ENCODE measurements around the gene CD83. TPM values are rescaled to one million over a fixed set of nuclear protein-coding genes. Genes with fewer than 3 reads are reported as not detected.

Gene CD83, protein sequence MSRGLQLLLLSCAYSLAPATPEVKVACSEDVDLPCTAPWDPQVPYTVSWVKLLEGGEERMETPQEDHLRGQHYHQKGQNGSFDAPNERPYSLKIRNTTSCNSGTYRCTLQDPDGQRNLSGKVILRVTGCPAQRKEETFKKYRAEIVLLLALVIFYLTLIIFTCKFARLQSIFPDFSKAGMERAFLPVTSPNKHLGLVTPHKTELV
- polyA plus RNA-seq (2.2 to 3.8 TPM (median 3.4 TPM) in 3 replicates), polyA minus RNA-seq (1.4 to 2.0 TPM (median 1.5 TPM) in 3 replicates)
- polyA plus RNA-seq (2011; ENCODE audit: low read depth): 0.52 TPM
- 1.9 and 2.5 TPM in 2 replicates for polyA plus RNA-seq (2011; cell fraction: cytosol; rRNA removed)
- polyA plus RNA-seq (2011; cell fraction: nucleus; rRNA removed): 2.3 TPM in 2 replicates
- 1.5 and 3.8 TPM in 2 replicates for polyA plus RNA-seq (2012; ENCODE audit: low replicate concordance)
- polyA minus RNA-seq (2011; cell fraction: cytosol; rRNA and poly(A)+ RNA removed): 0.77 TPM
- 0.74 and 0.93 TPM in 2 replicates for polyA minus RNA-seq (2011; cell fraction: nucleus; rRNA and poly(A)+ RNA removed)

DNA sequence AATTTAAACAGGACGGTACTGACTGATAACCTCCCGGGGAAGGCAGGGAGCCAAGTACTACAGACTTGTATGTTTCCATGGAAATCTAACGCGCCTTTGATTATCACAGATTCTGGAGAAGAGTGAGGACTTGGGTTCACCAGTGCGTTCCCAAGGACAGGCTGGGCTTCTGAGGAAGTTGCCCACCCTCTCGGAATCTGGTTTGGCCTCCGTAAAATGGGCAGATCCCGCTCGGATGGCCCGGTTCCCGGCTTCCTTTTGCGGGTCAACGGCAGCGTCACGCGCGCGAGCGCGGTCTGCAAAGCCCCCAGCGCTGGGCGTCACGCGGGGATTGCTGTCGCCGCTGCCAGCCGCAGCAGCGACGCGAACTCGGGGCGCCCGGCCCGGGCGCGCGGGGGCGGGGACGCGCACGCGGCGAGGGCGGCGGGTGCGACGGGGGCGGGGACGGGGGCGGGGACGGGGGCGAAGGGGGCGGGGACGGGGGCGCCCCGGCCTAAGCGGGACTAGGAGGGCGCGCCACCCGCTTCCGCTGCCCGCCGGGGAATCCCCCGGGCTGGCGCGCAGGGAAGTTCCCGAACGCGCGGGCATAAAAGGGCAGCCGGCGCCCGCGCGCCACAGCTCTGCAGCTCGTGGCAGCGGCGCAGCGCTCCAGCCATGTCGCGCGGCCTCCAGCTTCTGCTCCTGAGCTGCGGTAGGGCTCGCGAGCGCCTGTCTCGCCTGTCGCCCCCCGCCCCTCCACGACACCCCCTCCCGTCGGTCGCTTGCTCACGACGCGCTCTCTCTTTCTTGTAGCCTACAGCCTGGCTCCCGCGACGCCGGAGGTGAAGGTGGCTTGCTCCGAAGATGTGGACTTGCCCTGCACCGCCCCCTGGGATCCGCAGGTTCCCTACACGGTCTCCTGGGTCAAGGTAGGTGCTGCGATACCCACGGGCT, at the start of gene CD83:
Gene CD83, plus strand, starts transcription at position 615 of the 933 bp plus-strand sequence. Its CDS starts 40 bp downstream, at position 655.
- H3K9me1 ChIP-seq (ENCODE audit: control insufficient read depth, extremely low read depth, insufficient read depth, low read length): no peaks in the 10 kb centered on the region
- H3K79me2 ChIP-seq (ENCODE audit: control insufficient read depth, insufficient read depth, low read length): no peaks in the 10 kb centered on the region
- H3K9me3 ChIP-seq (ENCODE audit: control insufficient read depth, low read depth, low read length): no peaks in the 10 kb centered on the region
- H3K27ac ChIP-seq (ENCODE audit: control insufficient read depth, insufficient read depth, low read length): peak within 1 kb of the TSS; percentile 28
- peak within 1 kb of the TSS; percentile 91 for H3K4me2 ChIP-seq (ENCODE audit: control insufficient read depth, extremely low read depth, insufficient read depth, low read depth, low read length)
- H3K36me3 ChIP-seq (ENCODE audit: control insufficient read depth in 2 of 2, extremely low read depth in 1 of 2, insufficient read depth in 2 of 2, low read length in 2 of 2): no peaks in the 10 kb centered on the region
- no peaks in the 10 kb centered on the region for H4K20me1 ChIP-seq (ENCODE audit: control insufficient read depth, extremely low read depth, insufficient read depth, low read length)
- peak within 1 kb of the TSS; percentile 98 for H2AFZ ChIP-seq (ENCODE audit: control insufficient read depth, low read length)
- H3K27me3 ChIP-seq (ENCODE audit: control insufficient read depth, extremely low read depth, insufficient read depth, low read length): no peaks in the 10 kb centered on the region
- DNase-seq (ENCODE audit: low read depth, low spot score): no peak
- peak within 1 kb of the TSS; percentile 84 for H3K9ac ChIP-seq (ENCODE audit: control insufficient read depth, extremely low read depth, insufficient read depth, low read length)
- dilution Hi-C loops (cut with MboI; ENCODE audit: extremely low pct_ligation_motif_present, low sequenced_read_pairs): no loop called here
- TF ChIP-seq, protein P1, sequence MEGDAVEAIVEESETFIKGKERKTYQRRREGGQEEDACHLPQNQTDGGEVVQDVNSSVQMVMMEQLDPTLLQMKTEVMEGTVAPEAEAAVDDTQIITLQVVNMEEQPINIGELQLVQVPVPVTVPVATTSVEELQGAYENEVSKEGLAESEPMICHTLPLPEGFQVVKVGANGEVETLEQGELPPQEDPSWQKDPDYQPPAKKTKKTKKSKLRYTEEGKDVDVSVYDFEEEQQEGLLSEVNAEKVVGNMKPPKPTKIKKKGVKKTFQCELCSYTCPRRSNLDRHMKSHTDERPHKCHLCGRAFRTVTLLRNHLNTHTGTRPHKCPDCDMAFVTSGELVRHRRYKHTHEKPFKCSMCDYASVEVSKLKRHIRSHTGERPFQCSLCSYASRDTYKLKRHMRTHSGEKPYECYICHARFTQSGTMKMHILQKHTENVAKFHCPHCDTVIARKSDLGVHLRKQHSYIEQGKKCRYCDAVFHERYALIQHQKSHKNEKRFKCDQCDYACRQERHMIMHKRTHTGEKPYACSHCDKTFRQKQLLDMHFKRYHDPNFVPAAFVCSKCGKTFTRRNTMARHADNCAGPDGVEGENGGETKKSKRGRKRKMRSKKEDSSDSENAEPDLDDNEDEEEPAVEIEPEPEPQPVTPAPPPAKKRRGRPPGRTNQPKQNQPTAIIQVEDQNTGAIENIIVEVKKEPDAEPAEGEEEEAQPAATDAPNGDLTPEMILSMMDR (optimal IDR thresholded peaks at IDR 0.05 in 1 of 3, IDR thresholded peaks at IDR 0.05 in 1 of 3, conservative IDR thresholded peaks at IDR 0.05 in 1 of 3; ENCODE audit: extremely low read depth in 1 of 3, insufficient read depth in 2 of 3, low read length in 3 of 3): peak in 1 of 3 experiments; percentile 42
- TF ChIP-seq EZH2 (IDR thresholded peaks at IDR 0.05; ENCODE audit: low read length): no peak
- peak within 1 kb of the TSS; percentile 58 to 80 (median 76) for H3K4me3 ChIP-seq (ENCODE audit: control insufficient read depth in 2 of 3, extremely low read depth in 1 of 3, insufficient read depth in 2 of 3, low read depth in 1 of 3, low read length in 3 of 3)
- H3K4me1 ChIP-seq (ENCODE audit: control insufficient read depth, extremely low read depth, insufficient read depth, low read length): peaks cover 2% of the 10 kb centered on the region
- no peak for FAIRE-seq

DNA sequence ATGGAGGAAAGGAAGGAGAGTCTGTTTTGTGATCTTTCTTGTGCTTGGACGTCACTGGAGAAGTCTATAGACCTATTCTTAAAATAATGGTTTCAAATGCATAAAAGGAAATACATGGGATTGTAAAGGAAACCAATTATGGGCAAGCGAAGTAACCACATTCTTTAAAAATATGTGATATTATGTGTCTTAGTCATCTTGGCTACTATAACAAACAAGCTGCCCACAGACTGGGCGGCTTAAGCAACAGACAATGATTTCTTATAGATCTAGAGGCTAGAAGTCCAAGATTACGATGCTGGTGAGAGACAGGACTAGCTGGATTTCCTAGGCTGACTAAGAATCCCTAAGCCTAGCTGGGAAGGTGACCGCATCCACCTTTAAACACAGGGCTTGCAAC, 49.4 kb upstream of the CD83 start:
- H3K9me1 ChIP-seq (ENCODE audit: control insufficient read depth, extremely low read depth, insufficient read depth, low read length): no peaks in the 10 kb centered on the region
- no peaks in the 10 kb centered on the region for H3K79me2 ChIP-seq (ENCODE audit: control insufficient read depth, insufficient read depth, low read length)
- no peak overlapping the region for H2AFZ ChIP-seq (ENCODE audit: control insufficient read depth, low read length)
- H3K4me1 ChIP-seq (ENCODE audit: control insufficient read depth, extremely low read depth, insufficient read depth, low read length): peaks cover 11% of the 10 kb centered on the region
- no peak overlapping the region for H3K4me3 ChIP-seq (ENCODE audit: control insufficient read depth in 2 of 3, extremely low read depth in 1 of 3, insufficient read depth in 2 of 3, low read depth in 1 of 3, low read length in 3 of 3)
- no peak for DNase-seq (ENCODE audit: low read depth, low spot score)
- TF ChIP-seq, protein P1 (optimal IDR thresholded peaks at IDR 0.05 in 1 of 3, IDR thresholded peaks at IDR 0.05 in 1 of 3, conservative IDR thresholded peaks at IDR 0.05 in 1 of 3; ENCODE audit: extremely low read depth in 1 of 3, insufficient read depth in 2 of 3, low read length in 3 of 3): no peak
- TF ChIP-seq EZH2 (IDR thresholded peaks at IDR 0.05; ENCODE audit: low read length): no peak
- no peaks in the 10 kb centered on the region for H3K27me3 ChIP-seq (ENCODE audit: control insufficient read depth, extremely low read depth, insufficient read depth, low read length)
- no peaks in the 10 kb centered on the region for H3K36me3 ChIP-seq (ENCODE audit: control insufficient read depth in 2 of 2, extremely low read depth in 1 of 2, insufficient read depth in 2 of 2, low read length in 2 of 2)
- FAIRE-seq: no peak
- no peak overlapping the region for H3K4me2 ChIP-seq (ENCODE audit: control insufficient read depth, extremely low read depth, insufficient read depth, low read depth, low read length)
- H3K9ac ChIP-seq (ENCODE audit: control insufficient read depth, extremely low read depth, insufficient read depth, low read length): no peak overlapping the region
- H3K9me3 ChIP-seq (ENCODE audit: control insufficient read depth, low read depth, low read length): no peaks in the 10 kb centered on the region
- dilution Hi-C loops (cut with MboI; ENCODE audit: extremely low pct_ligation_motif_present, low sequenced_read_pairs): no loop called here
- H3K27ac ChIP-seq (ENCODE audit: control insufficient read depth, insufficient read depth, low read length): no peak overlapping the region
- no peaks in the 10 kb centered on the region for H4K20me1 ChIP-seq (ENCODE audit: control insufficient read depth, extremely low read depth, insufficient read depth, low read length)

All from keratinocyte (primary cell).